HT1080 (cell line): ENCODE measurements around the gene MUC13. TPM values are rescaled to one million over a fixed set of nuclear protein-coding genes. Genes with fewer than 3 reads are reported as not detected.

Experiments used
- DNase-seq: peaks from one replicate; pipeline ENCODE4 v3.0.0-alpha.2; 2015; ENCODE audit warnings: low read depth
- total RNA-seq: library from RNA; depleted of rRNA; stranded (reverse); fragments of >200 nt; shearing (Covaris generic); gene quantifications from 2 replicates; pipeline ENCODE4 v1.2.3, GENCODE V29; 2014

Gene MUC13
- total RNA-seq, 1 experiment from 2014 or later = 0.16 TPM

- no peak for DNase-seq
Measured at GRCh38 chr3:124950026-124950425, 15.5 kb upstream of the MUC13 start.

GRCh38 chr3:124942613-124943012 lies 8.1 kb upstream of the MUC13 start:
- DNase-seq = no peak

GRCh38 chr3:124941771-124942170 lies 7.2 kb upstream of the MUC13 start:
- no peak for DNase-seq

- DNase-seq = no peak
Measured at GRCh38 chr3:124939661-124940060, 5.1 kb upstream of the MUC13 start.

GRCh38 chr3:124938896-124939295 lies 4.3 kb upstream of the MUC13 start:
- no peak for DNase-seq

GRCh38 chr3:124937049-124937448 lies 2.5 kb upstream of the MUC13 start:
- DNase-seq = no peak

GRCh38 chr3:124935794-124936542 lies 1.4 kb upstream of the MUC13 start:
- DNase-seq = no peak

- no peak for DNase-seq
Measured at GRCh38 chr3:124935264-124935663, 713 bp upstream of the MUC13 start.

- peak; percentile 68 for DNase-seq
Measured at GRCh38 chr3:124928333-124929202, 6.0 kb downstream of the MUC13 start.

GRCh38 chr3:124927574-124928045 lies 6.9 kb downstream of the MUC13 start:
- no peak for DNase-seq

GRCh38 chr3:124926426-124927101 lies 8.0 kb downstream of the MUC13 start:
- DNase-seq = peak; percentile 34

- DNase-seq = no peak
Measured at GRCh38 chr3:124924741-124925140, 9.8 kb downstream of the MUC13 start.

- no peak for DNase-seq
Measured at GRCh38 chr3:124923833-124924232, 10.7 kb downstream of the MUC13 start.

GRCh38 chr3:124920718-124921117 lies 13.8 kb downstream of the MUC13 start:
- no peak for DNase-seq

- no peak for DNase-seq
Measured at GRCh38 chr3:124919756-124920155, 14.8 kb downstream of the MUC13 start.

- no peak for DNase-seq
Measured at GRCh38 chr3:124918524-124918923, 16.0 kb downstream of the MUC13 start.

- DNase-seq = no peak
Measured at GRCh38 chr3:124916837-124917409, 17.6 kb downstream of the MUC13 start.

GRCh38 chr3:124915254-124915653 lies 19.3 kb downstream of the MUC13 start:
- DNase-seq = no peak

GRCh38 chr3:124907957-124908356 lies 26.6 kb downstream of the MUC13 start:
- DNase-seq = no peak

- DNase-seq = peak; percentile 32
Measured at GRCh38 chr3:124904835-124905492, 29.6 kb downstream of the MUC13 start.
